ENCODE results near the gene CCDC138. TPM values are rescaled to one million over a fixed set of nuclear protein-coding genes. Genes with fewer than 3 reads are reported as not detected.

CCDC138 gene
- total RNA-seq, 1 donor, result 9.1 TPM

DNA sequence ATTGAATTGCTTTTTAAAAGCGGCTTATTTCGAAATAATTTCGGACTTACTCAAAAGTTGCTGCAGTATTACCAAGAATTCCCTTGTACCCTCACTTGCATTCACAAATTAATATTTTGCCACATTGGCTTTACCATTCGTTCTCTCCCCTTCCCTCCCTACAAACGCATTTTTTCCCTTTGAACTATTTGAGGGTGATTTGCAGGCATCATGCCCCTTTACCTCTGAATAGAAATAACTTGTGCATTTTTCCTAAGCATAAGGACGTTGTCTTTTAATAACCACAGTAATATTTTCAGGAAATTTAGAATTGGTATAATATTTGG is 608 bp downstream of the CCDC138 start:
- H3K4me3 ChIP-seq (ENCODE audit: low read depth, low read length), result peak overlapping the region; percentile 77
- no peak for DNase-seq (ENCODE audit: low read depth)
- TF ChIP-seq, protein P1, sequence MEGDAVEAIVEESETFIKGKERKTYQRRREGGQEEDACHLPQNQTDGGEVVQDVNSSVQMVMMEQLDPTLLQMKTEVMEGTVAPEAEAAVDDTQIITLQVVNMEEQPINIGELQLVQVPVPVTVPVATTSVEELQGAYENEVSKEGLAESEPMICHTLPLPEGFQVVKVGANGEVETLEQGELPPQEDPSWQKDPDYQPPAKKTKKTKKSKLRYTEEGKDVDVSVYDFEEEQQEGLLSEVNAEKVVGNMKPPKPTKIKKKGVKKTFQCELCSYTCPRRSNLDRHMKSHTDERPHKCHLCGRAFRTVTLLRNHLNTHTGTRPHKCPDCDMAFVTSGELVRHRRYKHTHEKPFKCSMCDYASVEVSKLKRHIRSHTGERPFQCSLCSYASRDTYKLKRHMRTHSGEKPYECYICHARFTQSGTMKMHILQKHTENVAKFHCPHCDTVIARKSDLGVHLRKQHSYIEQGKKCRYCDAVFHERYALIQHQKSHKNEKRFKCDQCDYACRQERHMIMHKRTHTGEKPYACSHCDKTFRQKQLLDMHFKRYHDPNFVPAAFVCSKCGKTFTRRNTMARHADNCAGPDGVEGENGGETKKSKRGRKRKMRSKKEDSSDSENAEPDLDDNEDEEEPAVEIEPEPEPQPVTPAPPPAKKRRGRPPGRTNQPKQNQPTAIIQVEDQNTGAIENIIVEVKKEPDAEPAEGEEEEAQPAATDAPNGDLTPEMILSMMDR (IDR thresholded peaks at IDR 0.05; ENCODE audit: insufficient read depth, low read depth, low read length), result no peak

DNA sequence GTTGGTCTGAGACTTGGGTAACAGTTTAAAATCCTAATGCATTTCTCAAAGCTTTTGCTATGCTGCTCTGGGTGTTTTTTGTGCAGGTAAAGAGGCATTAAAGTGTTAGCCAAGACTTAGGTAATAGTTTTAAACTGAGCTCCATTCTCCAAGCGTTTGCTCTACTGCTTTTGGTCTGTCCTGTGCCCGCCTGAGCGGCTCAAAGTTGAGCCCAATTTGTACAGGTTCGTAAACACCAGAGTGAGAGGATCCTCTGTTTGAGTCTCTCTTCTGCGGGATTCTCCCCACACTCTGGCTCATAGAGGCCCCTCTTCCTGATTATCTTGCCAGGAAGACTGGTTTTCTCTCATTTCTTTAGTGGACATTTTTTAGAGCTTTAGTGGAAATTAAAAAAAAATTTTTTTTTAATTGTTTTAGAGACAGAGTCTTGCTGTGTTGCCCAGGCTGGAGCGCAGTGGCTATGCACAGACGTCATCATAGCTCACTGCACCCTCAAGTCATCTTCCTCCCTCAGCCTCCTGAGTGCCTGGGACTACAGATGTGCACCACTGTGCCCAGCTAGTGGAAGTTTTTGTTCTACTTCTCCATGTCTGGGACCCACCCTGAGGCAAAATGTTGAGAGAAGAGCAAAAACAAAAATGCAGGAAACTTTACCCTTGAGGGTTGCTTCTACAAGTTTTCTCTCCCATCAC is 16.6 kb downstream of the CCDC138 start:
- no peak overlapping the region for H3K4me3 ChIP-seq (ENCODE audit: low read depth, low read length)
- no peak for DNase-seq (ENCODE audit: low read depth)
- TF ChIP-seq, protein P1 (IDR thresholded peaks at IDR 0.05; ENCODE audit: insufficient read depth, low read depth, low read length), result no peak

DNA sequence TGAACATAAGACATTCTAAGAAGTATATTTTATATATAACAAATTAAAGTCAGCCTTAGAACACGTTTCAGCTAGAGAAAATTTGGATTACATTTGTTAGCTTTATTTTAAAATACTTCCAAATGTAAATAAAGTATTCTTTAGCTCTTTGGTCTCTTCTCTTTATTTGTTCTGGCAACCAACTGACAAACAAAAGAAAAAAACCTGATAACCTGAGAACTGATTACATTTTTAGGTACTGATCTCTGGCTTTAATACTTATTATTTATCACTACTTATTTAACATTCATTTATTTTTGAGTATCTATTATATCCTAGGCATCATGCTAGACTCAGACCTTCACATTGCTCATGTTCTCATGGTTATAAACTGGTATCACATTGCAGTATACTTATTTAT is 18.5 kb downstream of the CCDC138 start:
- TF ChIP-seq, protein P1 (IDR thresholded peaks at IDR 0.05; ENCODE audit: insufficient read depth, low read depth, low read length), result no peak
- no peak for DNase-seq (ENCODE audit: low read depth)
- no peak overlapping the region for H3K4me3 ChIP-seq (ENCODE audit: low read depth, low read length)

DNA sequence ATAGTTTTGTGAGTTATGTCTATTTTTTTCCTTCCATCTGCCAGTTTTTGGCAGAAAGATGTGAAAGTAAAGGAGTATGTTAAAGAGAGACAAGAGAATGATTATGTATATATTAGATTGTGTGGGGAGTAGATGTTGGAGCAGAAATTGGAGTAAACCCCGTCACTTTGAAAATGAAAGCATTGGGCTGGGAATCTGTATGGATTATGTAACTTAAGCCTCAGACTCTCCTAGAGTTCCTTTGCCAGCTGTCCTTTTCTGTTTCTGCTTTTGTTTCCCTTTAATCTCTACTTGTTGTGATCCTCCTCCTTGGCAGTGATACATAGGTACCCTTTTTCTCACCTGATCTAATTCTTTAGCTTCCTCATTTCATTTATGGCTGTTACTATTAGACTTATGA is 19.2 kb downstream of the CCDC138 start:
- peak; percentile 17 for DNase-seq (ENCODE audit: low read depth)
- TF ChIP-seq, protein P1 (IDR thresholded peaks at IDR 0.05; ENCODE audit: insufficient read depth, low read depth, low read length), result no peak
- H3K4me3 ChIP-seq (ENCODE audit: low read depth, low read length), result no peak overlapping the region

DNA sequence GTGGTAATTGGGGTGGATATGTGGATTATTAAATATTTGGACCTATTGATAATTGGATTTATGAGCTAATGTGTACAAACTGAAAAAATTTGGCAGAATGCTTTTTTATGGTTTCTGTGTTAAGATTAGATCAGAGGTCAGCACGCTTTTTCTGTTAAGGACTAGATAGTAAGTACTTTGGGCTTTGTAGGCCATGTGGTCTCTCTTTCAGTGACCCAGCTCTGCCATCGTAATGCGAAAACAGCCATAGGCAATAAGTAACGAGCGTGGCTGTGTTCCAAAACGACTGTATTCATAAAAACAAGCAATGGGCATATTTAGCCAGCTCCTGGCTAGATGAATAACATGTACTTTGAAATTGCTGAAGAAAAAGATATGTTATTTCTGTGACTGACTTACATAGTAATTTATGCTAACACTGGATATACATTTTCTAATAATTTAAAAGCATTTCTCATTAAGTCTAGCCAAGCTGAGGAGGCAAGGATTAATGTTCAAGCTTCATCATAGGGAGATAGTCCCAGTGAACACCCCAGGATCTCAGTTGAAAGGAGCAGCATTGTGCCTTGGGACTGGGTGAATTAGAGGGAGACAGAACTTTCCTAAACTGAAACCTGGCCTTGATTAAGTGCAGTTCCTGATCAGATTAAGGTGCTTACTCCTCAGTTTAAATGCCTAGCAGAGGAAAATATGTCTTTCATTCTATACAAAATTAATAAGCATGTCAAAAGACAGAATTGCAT is 20.0 kb downstream of the CCDC138 start:
- TF ChIP-seq, protein P1 (IDR thresholded peaks at IDR 0.05; ENCODE audit: insufficient read depth, low read depth, low read length), result no peak
- no peak overlapping the region for H3K4me3 ChIP-seq (ENCODE audit: low read depth, low read length)
- peak; percentile 10 for DNase-seq (ENCODE audit: low read depth)

DNA sequence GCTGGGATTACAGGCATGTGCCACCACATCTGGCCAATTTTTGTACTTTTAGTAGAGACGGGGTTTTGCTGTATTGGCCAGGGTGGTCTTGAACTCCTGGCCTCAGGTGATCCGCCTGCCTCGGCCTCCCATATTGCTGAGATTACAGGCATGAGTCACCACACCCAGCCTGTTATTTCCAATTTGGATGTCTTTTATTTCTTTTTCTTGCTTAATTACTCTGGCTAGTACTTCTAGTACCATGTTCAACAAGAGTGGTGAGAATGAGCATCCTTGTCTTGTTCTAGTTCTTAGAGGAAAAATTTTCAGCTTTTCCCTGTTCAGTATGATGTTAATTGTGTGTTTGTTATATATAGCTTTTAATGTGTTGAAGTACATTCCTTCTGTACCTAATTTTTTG is 23.4 kb downstream of the CCDC138 start:
- TF ChIP-seq, protein P1 (IDR thresholded peaks at IDR 0.05; ENCODE audit: insufficient read depth, low read depth, low read length), result no peak
- no peak overlapping the region for H3K4me3 ChIP-seq (ENCODE audit: low read depth, low read length)
- no peak for DNase-seq (ENCODE audit: low read depth)

Data from fibroblast of villous mesenchyme (primary cell).